ENCODE data around the gene NAA60. TPM values are rescaled to one million over a fixed set of nuclear protein-coding genes. Genes with fewer than 3 reads are reported as not detected.

NAA60 gene
- polyA plus RNA-seq, 1 of the 3 experiments (the other 2 are of a cell fraction), result 17.2 TPM

GRCh38 chr16:3485097-3485745 lies 41.7 kb downstream of the NAA60 start (continued):
- no peak for TF ChIP-seq REST (IDR thresholded peaks at IDR 0.05; ENCODE audit: low read depth, low read length)

GRCh38 chr16:3485821-3486505 lies 42.5 kb downstream of the NAA60 start:
- DNase-seq, result peak; percentile 21
- no peaks in the 10 kb centered on the region for H3K9me3 ChIP-seq
- H3K27me3 ChIP-seq (ENCODE audit: insufficient read depth), result no peaks in the 10 kb centered on the region
- 91% methylated on average over 11 of the region's 20 CpGs for WGBS (ENCODE audit: low lambda C conversion rate)
- H3K4me2 ChIP-seq, result no peak overlapping the region
- peaks cover 8% of the 10 kb centered on the region for H4K20me1 ChIP-seq (ENCODE audit: insufficient read depth)
- ChIA-PET POLR2A (no interaction called here), CTCF (no interaction called here)
- H3K4me3 ChIP-seq (ENCODE audit: low read depth in 2 of 2, low read length in 1 of 2), result no peak overlapping the region
- H3K9me2 ChIP-seq, result no peaks in the 10 kb centered on the region
- H3F3A ChIP-seq (replicated peaks; ENCODE audit: insufficient read depth), result no peaks in the 10 kb centered on the region
- TF ChIP-seq ZBTB33 (IDR thresholded peaks at IDR 0.05; ENCODE audit: borderline replicate concordance, low read depth), result no peak
- TF ChIP-seq TCF12 (IDR thresholded peaks at IDR 0.05), result no peak
- peaks cover 0 to 20% of the 10 kb centered on the region in 2 experiments; a peak in 1 of 4 replicates for H3K4me1 ChIP-seq (ENCODE audit: control insufficient read depth in 1 of 2, insufficient read depth in 2 of 2, low read depth in 1 of 2, low read length in 1 of 2)
- H3K79me2 ChIP-seq (ENCODE audit: insufficient read depth), result peaks cover 7% of the 10 kb centered on the region; the same call in 1 of the 2 replicates
- H3K27ac ChIP-seq (ENCODE audit: low read depth in 2 of 2, low read length in 1 of 2), result no peak overlapping the region
- no peak overlapping the region for H3K9ac ChIP-seq
- H3K36me3 ChIP-seq (replicated peaks in 1 of 2; ENCODE audit: control insufficient read depth in 1 of 2, insufficient read depth in 2 of 2, low read length in 1 of 2), result peaks cover 9 to 61% of the 10 kb centered on the region in 2 experiments
- H2AFZ ChIP-seq (ENCODE audit: low read depth), result no peak overlapping the region

GRCh38 chr16:3486506-3487215 lies 43.2 kb downstream of the NAA60 start:
- H3K9me3 ChIP-seq, result no peaks in the 10 kb centered on the region

More at GRCh38 chr16:3486506-3487215, 43.2 kb downstream of the NAA60 start:
- no peak overlapping the region for H3K4me3 ChIP-seq (ENCODE audit: low read depth in 2 of 2, low read length in 1 of 2)
- H3K36me3 ChIP-seq (replicated peaks in 1 of 2; ENCODE audit: control insufficient read depth in 1 of 2, insufficient read depth in 2 of 2, low read length in 1 of 2), result peaks cover 4 to 58% of the 10 kb centered on the region in 2 experiments
- peaks cover 1% of the 10 kb centered on the region; the same call in 1 of the 2 replicates for H4K20me1 ChIP-seq (ENCODE audit: insufficient read depth)
- H3K27me3 ChIP-seq (ENCODE audit: insufficient read depth), result no peaks in the 10 kb centered on the region
- no peaks in the 10 kb centered on the region for H3F3A ChIP-seq (replicated peaks; ENCODE audit: insufficient read depth)
- ChIA-PET POLR2A (interaction anchor here (1.4 kb wide), 1 partner anchor 29 kb away, joined by 4 read pairs; no protein-coding TSS in a partner anchor), CTCF (no interaction called here)
- WGBS (ENCODE audit: low lambda C conversion rate), result 94% methylated on average over 19 of the region's 24 CpGs
- peaks cover 0 to 13% of the 10 kb centered on the region in 2 experiments; a peak in 1 of 4 replicates for H3K4me1 ChIP-seq (ENCODE audit: control insufficient read depth in 1 of 2, insufficient read depth in 2 of 2, low read depth in 1 of 2, low read length in 1 of 2)
- H3K9ac ChIP-seq, result no peak overlapping the region
- H3K9me2 ChIP-seq, result no peaks in the 10 kb centered on the region
- H3K79me2 ChIP-seq (ENCODE audit: insufficient read depth), result peaks cover under 1% of the 10 kb centered on the region; the same call in 1 of the 2 replicates
- no peak overlapping the region for H3K27ac ChIP-seq (ENCODE audit: low read depth in 2 of 2, low read length in 1 of 2)
- DNase-seq, result no peak
- TF ChIP-seq FOXJ3 (CRISPR knock-in tag; IDR thresholded peaks at IDR 0.05), result no peak
- TF ChIP-seq ZBTB33 (IDR thresholded peaks at IDR 0.05; ENCODE audit: borderline replicate concordance, low read depth), result no peak
- TF ChIP-seq PBX3 (IDR thresholded peaks at IDR 0.05), result no peak
- no peak for TF ChIP-seq RCOR1 (IDR thresholded peaks at IDR 0.05; ENCODE audit: low read length)
- TF ChIP-seq IRF3 (IDR thresholded peaks at IDR 0.05; ENCODE audit: low read depth, low read length), result no peak
- no peak for TF ChIP-seq NRF1 (IDR thresholded peaks at IDR 0.05; ENCODE audit: low read depth, low read length)
- TF ChIP-seq TCF12 (IDR thresholded peaks at IDR 0.05), result no peak
- TF ChIP-seq POLR2AphosphoS5 (IDR thresholded peaks at IDR 0.05; ENCODE audit: low read depth, low read length), result no peak
- TF ChIP-seq TAF1 (IDR thresholded peaks at IDR 0.05; ENCODE audit: borderline replicate concordance, low read depth, low read length), result no peak
- H3K4me2 ChIP-seq, result no peak overlapping the region
- H2AFZ ChIP-seq (ENCODE audit: low read depth), result no peak overlapping the region
